COLO829 (cell line): ENCODE results near the gene DDX1.

Experiments
- DNase-seq: peaks from one replicate; pipeline ENCODE4 v3.0.0; 2012; ENCODE audit warnings: low spot score

DDX1 gene

GRCh38 chr2:15646661-15647060 lies 55.0 kb downstream of the DDX1 start:
- DNase-seq, result no peak

- no peak for DNase-seq
Measured at GRCh38 chr2:15647622-15648590, 56.2 kb downstream of the DDX1 start.

GRCh38 chr2:15648593-15649525 lies 57.2 kb downstream of the DDX1 start:
- DNase-seq, result no peak

- DNase-seq, result no peak
Measured at GRCh38 chr2:15649561-15650255, 58.0 kb downstream of the DDX1 start.

- no peak for DNase-seq
Measured at GRCh38 chr2:15650616-15651366, 59.1 kb downstream of the DDX1 start.

GRCh38 chr2:15651367-15651727 lies 59.7 kb downstream of the DDX1 start:
- DNase-seq, result no peak

GRCh38 chr2:15652252-15652651 lies 60.6 kb downstream of the DDX1 start:
- no peak for DNase-seq

- DNase-seq, result no peak
Measured at GRCh38 chr2:15652801-15653200, 61.1 kb downstream of the DDX1 start.

- no peak for DNase-seq
Measured at GRCh38 chr2:15653806-15654726, 62.4 kb downstream of the DDX1 start.

GRCh38 chr2:15654727-15655073 lies 63.0 kb downstream of the DDX1 start:
- DNase-seq, result no peak

- no peak for DNase-seq
Measured at GRCh38 chr2:15655123-15655887, 63.6 kb downstream of the DDX1 start.

GRCh38 chr2:15656090-15656489 lies 64.4 kb downstream of the DDX1 start:
- no peak for DNase-seq

GRCh38 chr2:15657759-15658158 lies 66.1 kb downstream of the DDX1 start:
- no peak for DNase-seq

GRCh38 chr2:15658911-15659310 lies 67.2 kb downstream of the DDX1 start:
- DNase-seq, result no peak

- no peak for DNase-seq
Measured at GRCh38 chr2:15660491-15661294, 69.0 kb downstream of the DDX1 start.

- DNase-seq, result no peak
Measured at GRCh38 chr2:15661295-15661569, 69.6 kb downstream of the DDX1 start.

GRCh38 chr2:15662026-15662425 lies 70.4 kb downstream of the DDX1 start:
- DNase-seq, result no peak

GRCh38 chr2:15662579-15662978 lies 70.9 kb downstream of the DDX1 start:
- DNase-seq, result no peak

- DNase-seq, result no peak
Measured at GRCh38 chr2:15663802-15664201, 72.1 kb downstream of the DDX1 start.
